HuH-7.5 (cell line): Measurements from ENCODE around the gene FEM1B.

Experiments
- DNase-seq: peaks from one replicate; pipeline ENCODE4 v3.0.0; 2011; ENCODE audit warnings: low spot score

The FEM1B gene

GRCh38 chr15:68285259-68285980, 7.9 kb downstream of the FEM1B start:
- DNase-seq, result peak; percentile 37

GRCh38 chr15:68286256-68286655, 8.7 kb downstream of the FEM1B start:
- DNase-seq, result no peak

- no peak for DNase-seq
These were observed 11.5 kb downstream of the FEM1B start for GRCh38 chr15:68289057-68289456.

DNA sequence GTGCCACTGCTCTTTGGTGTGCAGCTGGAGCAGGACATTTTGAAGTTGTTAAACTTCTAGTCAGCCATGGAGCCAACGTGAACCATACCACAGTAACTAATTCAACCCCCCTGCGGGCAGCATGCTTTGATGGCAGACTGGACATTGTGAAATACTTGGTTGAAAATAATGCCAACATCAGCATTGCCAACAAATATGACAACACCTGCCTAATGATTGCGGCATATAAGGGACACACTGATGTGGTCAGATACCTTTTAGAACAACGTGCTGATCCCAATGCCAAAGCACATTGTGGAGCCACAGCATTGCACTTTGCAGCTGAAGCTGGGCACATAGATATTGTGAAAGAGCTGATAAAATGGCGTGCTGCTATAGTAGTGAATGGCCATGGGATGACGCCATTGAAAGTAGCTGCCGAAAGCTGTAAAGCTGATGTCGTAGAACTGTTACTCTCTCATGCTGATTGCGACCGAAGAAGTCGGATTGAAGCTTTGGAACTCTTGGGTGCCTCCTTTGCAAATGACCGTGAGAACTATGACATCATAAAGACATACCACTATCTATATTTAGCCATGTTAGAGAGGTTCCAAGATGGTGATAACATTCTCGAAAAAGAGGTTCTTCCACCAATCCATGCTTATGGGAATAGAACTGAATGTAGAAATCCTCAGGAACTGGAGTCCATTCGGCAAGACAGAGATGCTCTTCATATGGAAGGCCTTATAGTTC, 12.2 kb downstream of the FEM1B start:
- no peak for DNase-seq

DNA sequence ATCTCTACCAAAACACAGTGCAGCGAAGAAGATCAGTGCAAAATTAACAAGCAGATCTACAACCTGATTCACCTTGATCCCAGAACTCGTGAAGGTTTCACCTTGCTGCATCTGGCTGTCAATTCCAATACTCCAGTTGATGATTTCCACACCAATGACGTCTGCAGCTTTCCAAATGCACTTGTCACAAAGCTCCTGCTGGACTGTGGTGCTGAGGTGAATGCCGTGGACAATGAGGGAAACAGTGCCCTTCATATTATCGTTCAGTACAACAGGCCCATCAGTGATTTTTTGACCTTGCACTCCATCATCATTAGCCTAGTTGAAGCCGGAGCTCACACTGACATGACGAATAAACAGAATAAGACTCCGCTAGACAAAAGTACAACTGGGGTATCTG, 13.2 kb downstream of the FEM1B start:
- DNase-seq, result no peak

GRCh38 chr15:68292157-68292781, 14.7 kb downstream of the FEM1B start:
- no peak for DNase-seq

- no peak for DNase-seq
These were observed 15.4 kb downstream of the FEM1B start for GRCh38 chr15:68292967-68293366.

DNA sequence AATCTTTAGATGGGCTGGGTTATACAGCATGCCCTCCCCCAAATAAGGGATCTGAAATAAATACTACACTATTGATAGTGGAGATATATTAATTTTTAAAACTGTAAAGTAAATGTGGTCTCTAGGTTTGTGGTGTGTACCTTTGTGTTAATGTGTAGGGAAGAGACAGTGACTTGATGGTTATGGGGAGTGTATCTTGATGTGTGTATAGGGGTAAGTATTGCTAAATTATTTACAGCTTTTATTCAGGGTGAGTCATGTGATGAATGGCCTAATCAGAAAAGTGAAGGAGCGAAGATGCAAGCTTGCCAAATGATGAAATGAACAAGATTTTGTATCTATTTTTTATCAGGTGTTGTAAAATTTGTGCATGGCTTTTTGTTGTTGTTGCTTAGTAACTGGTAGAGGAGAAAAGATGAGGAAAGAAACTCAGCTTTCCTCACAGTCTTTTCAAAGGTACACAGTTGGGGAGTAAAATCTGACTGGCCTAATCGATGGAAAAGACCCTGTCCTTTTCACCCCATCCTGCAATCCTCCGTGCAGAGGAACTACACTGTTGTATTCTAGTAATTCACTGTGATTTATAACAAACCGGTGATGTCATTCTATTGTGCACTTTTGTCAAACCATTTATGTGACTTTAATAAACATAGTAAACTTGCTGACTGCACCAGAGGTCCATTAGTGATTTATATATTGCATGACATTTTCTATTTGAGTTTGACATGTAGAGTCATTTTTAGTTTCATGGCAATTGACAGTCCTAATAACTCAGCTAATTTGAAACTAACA, 17.7 kb downstream of the FEM1B start:
- DNase-seq, result no peak

GRCh38 chr15:68298336-68298735, 20.8 kb downstream of the FEM1B start:
- no peak for DNase-seq

DNA sequence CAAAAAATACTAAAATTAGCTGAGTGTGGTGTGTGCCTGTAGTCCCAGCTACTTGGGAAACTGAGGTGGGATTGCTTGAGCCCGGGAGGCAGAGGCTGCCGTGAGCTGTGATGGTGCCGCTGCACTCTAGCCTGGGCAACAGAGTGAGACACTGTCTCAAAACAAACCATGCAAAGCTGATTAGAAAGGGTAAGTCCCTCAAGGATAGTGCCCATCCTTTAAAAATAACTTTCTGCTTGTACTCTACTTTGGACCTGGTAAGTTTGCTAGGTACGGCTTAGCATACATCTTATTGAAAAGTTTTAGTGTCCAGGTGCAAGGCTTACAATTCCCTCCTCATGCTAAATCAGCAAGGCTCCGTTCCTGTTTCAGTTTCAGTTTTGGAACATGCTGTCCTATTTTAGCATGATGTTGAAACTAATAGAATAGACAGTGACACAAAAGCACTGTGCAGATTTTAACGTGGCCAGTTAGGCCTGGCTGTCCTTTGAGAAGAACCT, 21.4 kb downstream of the FEM1B start:
- DNase-seq, result no peak

DNA sequence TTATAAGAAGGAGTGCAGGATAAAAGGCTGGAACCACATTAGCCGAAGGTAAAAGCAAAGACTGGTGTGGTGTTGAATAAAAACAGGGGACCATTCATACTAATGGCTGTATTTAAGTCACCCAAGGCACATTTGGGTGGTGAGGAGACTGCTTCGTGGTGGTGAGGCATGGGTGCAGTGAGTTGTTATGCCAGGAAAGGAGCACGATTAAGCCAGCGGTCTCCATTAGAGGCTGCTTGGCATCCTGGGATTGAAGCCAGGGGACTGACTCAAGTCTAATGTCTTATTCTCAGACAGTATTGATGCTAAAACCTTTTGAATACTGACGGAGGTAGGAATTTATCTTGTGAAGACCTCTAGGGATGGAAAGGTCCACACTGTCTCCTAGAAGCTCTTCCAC, 21.9 kb downstream of the FEM1B start:
- DNase-seq, result no peak

DNA sequence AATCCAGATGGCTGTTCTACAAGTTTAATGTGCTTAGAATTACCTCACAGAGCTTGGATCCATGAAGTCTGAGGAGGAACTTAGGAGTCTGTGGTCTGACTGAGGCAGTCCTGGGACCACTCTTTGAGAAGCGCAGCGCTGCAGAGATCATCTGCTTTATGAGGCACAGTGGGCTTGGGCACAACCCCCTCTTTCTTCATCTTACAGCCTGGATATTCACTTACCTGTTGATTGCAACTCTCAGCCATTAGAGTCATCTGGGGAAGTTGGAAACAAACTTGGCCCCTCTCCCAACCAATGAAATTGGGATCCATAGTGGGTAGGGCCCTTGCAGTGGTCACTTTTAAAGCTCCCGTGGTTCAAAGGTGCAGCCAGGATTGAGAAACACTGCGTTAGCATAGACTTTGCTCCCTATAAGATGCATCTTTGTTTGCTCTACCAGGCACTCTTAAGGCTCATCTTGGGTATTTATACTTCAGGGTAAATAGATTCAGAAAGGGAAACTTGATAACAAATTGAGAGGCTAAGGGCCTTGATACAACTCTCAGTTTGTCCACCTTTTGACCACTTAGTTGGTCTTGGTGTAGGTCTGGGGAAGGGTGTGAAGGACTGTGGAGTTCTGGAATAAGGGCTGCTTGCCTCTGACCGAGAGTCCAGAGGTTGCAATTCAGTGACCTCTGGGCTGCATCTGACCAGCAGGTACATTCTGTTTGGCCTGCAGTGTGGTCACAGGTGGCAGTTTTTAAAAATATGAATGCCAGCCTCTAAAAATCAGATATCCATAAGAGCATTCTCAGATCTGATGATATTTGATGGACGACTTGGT, 22.8 kb downstream of the FEM1B start:
- DNase-seq, result no peak

- DNase-seq, result no peak
These were observed 23.8 kb downstream of the FEM1B start for GRCh38 chr15:68301301-68301700.

- no peak for DNase-seq
These were observed 25.2 kb downstream of the FEM1B start for GRCh38 chr15:68302729-68303128.

DNA sequence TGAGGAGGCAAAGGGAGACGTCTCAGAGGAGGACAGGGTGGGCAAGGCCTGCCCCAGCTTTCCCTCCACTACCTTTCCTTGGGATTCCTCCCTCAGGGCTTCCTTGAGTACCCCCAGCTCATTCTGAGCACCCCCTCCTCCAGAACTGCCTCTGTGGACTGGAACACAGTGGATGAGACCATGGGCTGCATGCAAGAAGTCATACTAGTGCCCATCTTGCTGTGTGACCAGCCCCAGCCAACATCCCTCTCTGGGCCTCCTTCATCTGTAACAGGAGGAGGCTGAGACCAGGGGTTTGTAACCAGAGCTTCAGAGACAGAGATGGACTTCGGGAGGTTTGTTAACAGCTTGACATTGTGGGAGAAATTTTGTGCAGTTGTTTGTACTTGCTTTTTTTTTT, 25.6 kb downstream of the FEM1B start:
- no peak for DNase-seq

- no peak for DNase-seq
These were observed 26.3 kb downstream of the FEM1B start for GRCh38 chr15:68303560-68304436.

- no peak for DNase-seq
These were observed 27.2 kb downstream of the FEM1B start for GRCh38 chr15:68304589-68305337.

- DNase-seq, result no peak
These were observed 27.9 kb downstream of the FEM1B start for GRCh38 chr15:68305420-68305871.

- no peak for DNase-seq
These were observed 29.8 kb downstream of the FEM1B start for GRCh38 chr15:68307131-68307928.
